Measurements from ENCODE around the gene MBD4. TPM values are rescaled to one million over a fixed set of nuclear protein-coding genes. Genes with fewer than 3 reads are reported as not detected.

Gene MBD4
- total RNA-seq, 1 donor from 2014 or later = 23.9 TPM

- no peak overlapping the region for H3K4me3 ChIP-seq (ENCODE audit: low read depth, low read length)
- TF ChIP-seq, protein P1, sequence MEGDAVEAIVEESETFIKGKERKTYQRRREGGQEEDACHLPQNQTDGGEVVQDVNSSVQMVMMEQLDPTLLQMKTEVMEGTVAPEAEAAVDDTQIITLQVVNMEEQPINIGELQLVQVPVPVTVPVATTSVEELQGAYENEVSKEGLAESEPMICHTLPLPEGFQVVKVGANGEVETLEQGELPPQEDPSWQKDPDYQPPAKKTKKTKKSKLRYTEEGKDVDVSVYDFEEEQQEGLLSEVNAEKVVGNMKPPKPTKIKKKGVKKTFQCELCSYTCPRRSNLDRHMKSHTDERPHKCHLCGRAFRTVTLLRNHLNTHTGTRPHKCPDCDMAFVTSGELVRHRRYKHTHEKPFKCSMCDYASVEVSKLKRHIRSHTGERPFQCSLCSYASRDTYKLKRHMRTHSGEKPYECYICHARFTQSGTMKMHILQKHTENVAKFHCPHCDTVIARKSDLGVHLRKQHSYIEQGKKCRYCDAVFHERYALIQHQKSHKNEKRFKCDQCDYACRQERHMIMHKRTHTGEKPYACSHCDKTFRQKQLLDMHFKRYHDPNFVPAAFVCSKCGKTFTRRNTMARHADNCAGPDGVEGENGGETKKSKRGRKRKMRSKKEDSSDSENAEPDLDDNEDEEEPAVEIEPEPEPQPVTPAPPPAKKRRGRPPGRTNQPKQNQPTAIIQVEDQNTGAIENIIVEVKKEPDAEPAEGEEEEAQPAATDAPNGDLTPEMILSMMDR (IDR thresholded peaks at IDR 0.05; ENCODE audit: insufficient read depth, low read length, poor library complexity, severe bottlenecking) = no peak
- no peak for DNase-seq (ENCODE audit: low read depth)
- no peaks in the 10 kb centered on the region for H3K27me3 ChIP-seq (ENCODE audit: control insufficient read depth, insufficient read depth, low read length)
- no peaks in the 10 kb centered on the region for H3K36me3 ChIP-seq (ENCODE audit: control insufficient read depth, insufficient read depth, low read length)
Measured at GRCh38 chr3:129419476-129419875, 20.3 kb downstream of the MBD4 start.

- DNase-seq (ENCODE audit: low read depth) = no peak
- no peak overlapping the region for H3K4me3 ChIP-seq (ENCODE audit: low read depth, low read length)
- H3K36me3 ChIP-seq (ENCODE audit: control insufficient read depth, insufficient read depth, low read length) = no peaks in the 10 kb centered on the region
- TF ChIP-seq, protein P1 (IDR thresholded peaks at IDR 0.05; ENCODE audit: insufficient read depth, low read length, poor library complexity, severe bottlenecking) = no peak
- H3K27me3 ChIP-seq (ENCODE audit: control insufficient read depth, insufficient read depth, low read length) = no peaks in the 10 kb centered on the region
Measured at GRCh38 chr3:129418041-129418973, 21.4 kb downstream of the MBD4 start.

GRCh38 chr3:129417326-129417725 is 22.4 kb downstream of the MBD4 start:
- Histone ChIP-seq H3K36me3 (ENCODE audit: control insufficient read depth, insufficient read depth, low read length) (no peaks in the 10 kb centered on the region), H3K4me3 (ENCODE audit: low read depth, low read length) (no peak overlapping the region), H3K27me3 (ENCODE audit: control insufficient read depth, insufficient read depth, low read length) (no peaks in the 10 kb centered on the region)
- TF ChIP-seq, protein P1 (IDR thresholded peaks at IDR 0.05; ENCODE audit: insufficient read depth, low read length, poor library complexity, severe bottlenecking) = no peak
- DNase-seq (ENCODE audit: low read depth) = no peak

DNA sequence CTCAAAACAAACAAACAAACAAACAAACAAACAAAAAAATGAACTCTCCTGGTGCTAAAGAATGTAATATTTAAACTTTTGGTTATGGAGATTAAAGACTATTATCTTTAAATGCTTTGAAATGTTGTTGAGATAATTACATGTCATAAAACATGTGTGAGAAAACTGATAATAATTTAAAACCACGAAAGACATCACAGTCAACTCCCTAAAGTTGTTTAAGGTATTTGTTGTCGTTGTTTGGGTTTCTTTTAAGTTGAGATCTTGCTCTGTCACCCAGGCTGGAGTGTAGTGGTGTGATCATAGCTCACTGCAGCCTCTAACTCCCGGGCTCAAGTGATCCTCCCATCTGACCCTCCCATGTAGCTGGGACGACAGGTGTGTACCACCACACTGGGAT is 23.3 kb downstream of the MBD4 start:
- no peaks in the 10 kb centered on the region for H3K36me3 ChIP-seq (ENCODE audit: control insufficient read depth, insufficient read depth, low read length)
- H3K4me3 ChIP-seq (ENCODE audit: low read depth, low read length) = no peak overlapping the region
- TF ChIP-seq, protein P1 (IDR thresholded peaks at IDR 0.05; ENCODE audit: insufficient read depth, low read length, poor library complexity, severe bottlenecking) = no peak
- no peak for DNase-seq (ENCODE audit: low read depth)
- no peaks in the 10 kb centered on the region for H3K27me3 ChIP-seq (ENCODE audit: control insufficient read depth, insufficient read depth, low read length)

GRCh38 chr3:129415830-129416229 is 23.9 kb downstream of the MBD4 start:
- TF ChIP-seq, protein P1 (IDR thresholded peaks at IDR 0.05; ENCODE audit: insufficient read depth, low read length, poor library complexity, severe bottlenecking) = no peak
- Histone ChIP-seq H3K36me3 (ENCODE audit: control insufficient read depth, insufficient read depth, low read length) (no peaks in the 10 kb centered on the region), H3K27me3 (ENCODE audit: control insufficient read depth, insufficient read depth, low read length) (no peaks in the 10 kb centered on the region), H3K4me3 (ENCODE audit: low read depth, low read length) (no peak overlapping the region)
- DNase-seq (ENCODE audit: low read depth) = no peak

Data from kidney epithelial cell (primary cell).